OCI-LY1 (cell line): Measurements from ENCODE around the gene RGS11.

Experiments
- H2AFZ ChIP-seq: fragments of 200-600 bp; sonication (generic), shearing (Covaris generic); 2 replicates; pipeline ENCODE4 v1.6.0; 2014; ENCODE audit warnings: antibody characterized with exemption, mild to moderate bottlenecking, low read length
- H3F3A ChIP-seq: fragments of 200-600 bp; sonication (generic), shearing (Covaris generic); 2 replicates; pipeline ENCODE4 v1.6.0; 2014; ENCODE audit warnings: mild to moderate bottlenecking, antibody characterized with exemption, low read length, moderate library complexity; ENCODE audit not compliant: insufficient read depth
- H3K27ac ChIP-seq: fragments of 200-600 bp; sonication (generic); 2 replicates; pipeline ENCODE4 v1.5.1; 2014; ENCODE audit warnings: low read length, mixed run types, mild to moderate bottlenecking, low read depth; ENCODE audit not compliant: poor library complexity, severe bottlenecking
- H3K27me3 ChIP-seq: fragments of 200-600 bp; sonication (generic); 2 replicates; pipeline ENCODE4 v1.6.0; 2014; ENCODE audit warnings: antibody characterized with exemption, mild to moderate bottlenecking, low read length, moderate library complexity; ENCODE audit not compliant: insufficient read depth
- H3K36me3 ChIP-seq: fragments of 200-600 bp; sonication (generic); 2 replicates; pipeline ENCODE4 v1.6.1; 2014; ENCODE audit warnings: mild to moderate bottlenecking, antibody characterized with exemption, low read length, moderate library complexity, mixed read lengths; ENCODE audit not compliant: insufficient read depth
- H3K4me1 ChIP-seq: fragments of 200-600 bp; sonication (generic); 2 replicates; pipeline ENCODE4 v1.5.1; 2014; ENCODE audit warnings: mild to moderate bottlenecking, low read length, moderate library complexity; ENCODE audit not compliant: insufficient read depth, severe bottlenecking
- H3K4me2 ChIP-seq: fragments of 200-600 bp; sonication (generic), shearing (Covaris generic); 2 replicates; pipeline ENCODE4 v1.6.1; 2014; ENCODE audit warnings: low read length
- H3K4me3 ChIP-seq: fragments of 200-600 bp; sonication (generic); 2 replicates; pipeline ENCODE4 v1.5.1; 2014; ENCODE audit warnings: low read length, low read depth, mild to moderate bottlenecking, mixed read lengths; ENCODE audit not compliant: poor library complexity, severe bottlenecking
- H3K79me2 ChIP-seq: fragments of 200-600 bp; shearing (Covaris generic); 2 replicates; pipeline ENCODE4 v1.6.1; 2016; ENCODE audit warnings: mixed run types, low read length, mixed read lengths; ENCODE audit not compliant: insufficient read depth
- H3K9ac ChIP-seq: fragments of 200-600 bp; sonication (generic), shearing (Covaris generic); 2 replicates; pipeline ENCODE4 v1.6.1; 2014; ENCODE audit warnings: mild to moderate bottlenecking, low read length, mixed read lengths
- H3K9me2 ChIP-seq: fragments of 200-600 bp; sonication (generic), shearing (Covaris generic); 2 replicates; pipeline ENCODE4 v1.6.1; 2014; ENCODE audit warnings: low read depth, mild to moderate bottlenecking, low read length, mixed read lengths
- H3K9me3 ChIP-seq: fragments of 200-600 bp; shearing (Covaris generic); 2 replicates; pipeline ENCODE4 v1.6.1; 2014; ENCODE audit warnings: low read length, mixed read lengths
- H4K20me1 ChIP-seq: fragments of 200-600 bp; sonication (generic), shearing (Covaris generic); 2 replicates; pipeline ENCODE4 v1.6.0; 2016; ENCODE audit warnings: mild to moderate bottlenecking, low read length; ENCODE audit not compliant: insufficient read depth
- CTCF ChIP-seq: fragments of 200-600 bp; sonication (generic), shearing (Covaris generic); IDR thresholded peaks from 2 replicates; pipeline ENCODE4 v1.5.1; 2017; ENCODE audit warnings: mild to moderate bottlenecking, antibody characterized with exemption, low read length, moderate library complexity, mixed read lengths
- EZH2 ChIP-seq: fragments of 200-600 bp; sonication (generic), shearing (Covaris generic); IDR thresholded peaks from 2 replicates; pipeline ENCODE4 v1.8.0; 2017; ENCODE audit warnings: borderline replicate concordance, mixed run types, mild to moderate bottlenecking, antibody characterized with exemption, low read length, moderate library complexity, mixed read lengths

The RGS11 gene

GRCh38 chr16:285146-286055 lies 9.7 kb upstream of the RGS11 start:
- no peak overlapping the region for H3K4me3 ChIP-seq
- H3K4me2 ChIP-seq = no peak overlapping the region
- H4K20me1 ChIP-seq = no peaks in the 10 kb centered on the region
- no peaks in the 10 kb centered on the region for H3K9me2 ChIP-seq
- peaks cover 4% of the 10 kb centered on the region; the same call in 1 of the 2 replicates for H3K36me3 ChIP-seq
- H3K79me2 ChIP-seq = no peaks in the 10 kb centered on the region
- H3F3A ChIP-seq = no peaks in the 10 kb centered on the region
- no peak for TF ChIP-seq EZH2
- TF ChIP-seq CTCF = no peak
- H3K9ac ChIP-seq = no peak overlapping the region
- H3K27ac ChIP-seq = no peak overlapping the region
- H3K9me3 ChIP-seq = no peaks in the 10 kb centered on the region
- peaks cover 8% of the 10 kb centered on the region for H3K4me1 ChIP-seq
- no peaks in the 10 kb centered on the region for H3K27me3 ChIP-seq
- no peak overlapping the region for H2AFZ ChIP-seq

GRCh38 chr16:284204-285120 lies 8.7 kb upstream of the RGS11 start:
- Histone ChIP-seq H4K20me1 (no peaks in the 10 kb centered on the region), H3K9me2 (no peaks in the 10 kb centered on the region), H3K9me3 (no peaks in the 10 kb centered on the region), H3K79me2 (no peaks in the 10 kb centered on the region), H3K27ac (no peak overlapping the region), H3K9ac (no peak overlapping the region), H3F3A (no peaks in the 10 kb centered on the region), H3K27me3 (no peaks in the 10 kb centered on the region), H3K4me2 (no peak overlapping the region), H3K4me1 (peaks cover 8% of the 10 kb centered on the region), H3K36me3 (peaks cover 4% of the 10 kb centered on the region; the same call in 1 of the 2 replicates), H3K4me3 (no peak overlapping the region), H2AFZ (no peak overlapping the region)
- TF ChIP-seq CTCF (no peak), EZH2 (no peak)

GRCh38 chr16:283033-283805 lies 7.5 kb upstream of the RGS11 start, which contains the start of gene PDIA2:
PDIA2 (plus strand) TSS chr16:283164; CDS start chr16:283170, 6 bp downstream.
- Histone ChIP-seq H3K27me3 (no peaks in the 10 kb centered on the region), H3F3A (no peaks in the 10 kb centered on the region), H3K4me3 (no peak within 1 kb of the TSS), H3K4me1 (peaks cover 8% of the 10 kb centered on the region), H3K4me2 (no peak within 1 kb of the TSS), H4K20me1 (no peaks in the 10 kb centered on the region), H2AFZ (no peak within 1 kb of the TSS), H3K9me3 (no peaks in the 10 kb centered on the region), H3K9ac (no peak within 1 kb of the TSS), H3K9me2 (no peaks in the 10 kb centered on the region), H3K79me2 (no peaks in the 10 kb centered on the region), H3K36me3 (peaks cover 4% of the 10 kb centered on the region; the same call in 1 of the 2 replicates), H3K27ac (no peak within 1 kb of the TSS)
- TF ChIP-seq CTCF (no peak), EZH2 (no peak)
